ENCODE measurements around the gene CPVL. TPM values are rescaled to one million over a fixed set of nuclear protein-coding genes. Genes with fewer than 3 reads are reported as not detected.
"Not testable (repeated sequence)": the region's sequence is repeated elsewhere in the genome, so short reads cannot be mapped to it uniquely, and the experiment has no call there.

Gene CPVL
- polyA plus RNA-seq, 6 donors from 2014 or later: 0.82 to 5.5 (median 2.0) TPM

DNA sequence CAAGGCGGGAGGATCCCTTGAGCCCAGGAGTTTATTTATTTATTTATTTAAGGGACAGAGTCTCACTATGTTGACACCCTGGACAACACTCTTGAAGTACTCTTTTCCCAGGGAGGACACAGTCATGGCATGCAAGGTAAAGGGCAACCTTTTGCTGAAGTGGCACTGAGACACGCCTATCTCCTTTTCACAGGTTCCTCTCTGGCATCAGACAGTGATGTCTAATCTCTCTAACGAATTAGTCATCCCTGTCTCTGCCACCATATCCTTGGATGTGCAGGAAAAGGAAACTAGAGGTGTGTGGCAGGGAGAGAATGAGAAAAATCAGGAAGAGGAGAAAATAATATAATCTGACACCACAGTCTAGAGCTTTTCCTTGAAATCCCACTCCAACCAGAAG lies 19.5 kb downstream of the CPVL start:
- ATAC-seq (ENCODE audit: low read depth in 2 of 2): no peak
- H3K9me3 Mint-ChIP-seq: peaks cover 0 to 2% (median 0%) of the 10 kb centered on the region in 7 donors
- H3K27me3 Mint-ChIP-seq: peaks cover 4 to 24% (median 7%) of the 10 kb centered on the region in 3 donors
- no peak overlapping the region for H3K27ac Mint-ChIP-seq
- no peak overlapping the region for H3K4me3 Mint-ChIP-seq
- DNase-seq: no peak
- no peaks in the 10 kb centered on the region for H3K4me1 Mint-ChIP-seq
- no peaks in the 10 kb centered on the region for H3K36me3 Mint-ChIP-seq

DNA sequence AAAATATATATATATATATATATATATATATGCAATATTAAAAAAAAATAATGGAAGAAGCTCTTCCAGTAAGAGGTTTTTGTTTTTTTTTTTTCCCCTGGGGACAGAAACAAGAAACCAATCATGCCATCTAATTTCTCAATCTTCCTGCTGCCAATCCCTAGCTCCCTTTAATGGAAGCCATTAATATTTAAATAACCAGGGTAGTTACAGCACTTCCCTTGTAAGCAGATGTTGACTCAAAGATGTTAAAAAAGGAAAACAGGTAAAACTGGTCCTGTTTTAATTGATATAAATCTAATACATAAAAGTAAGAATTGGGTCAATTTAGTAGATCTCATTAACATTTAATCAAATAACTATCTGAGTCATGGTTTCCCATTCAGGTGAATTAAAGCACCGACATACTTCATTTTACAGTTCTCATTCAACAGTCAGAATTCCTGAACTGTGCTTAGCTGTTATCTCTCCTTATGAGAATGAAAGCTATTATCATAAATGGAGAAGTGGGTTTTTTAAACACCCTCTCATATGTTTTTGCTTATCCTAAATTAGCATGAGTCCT lies 22.6 kb downstream of the CPVL start:
- Mint-ChIP-seq H3K4me1 (no peaks in the 10 kb centered on the region), H3K9me3 (peaks cover 0 to 2% (median 0%) of the 10 kb centered on the region in 7 donors), H3K4me3 (no peak overlapping the region), H3K36me3 (peaks cover 0 to 3% of the 10 kb centered on the region in 2 donors), H3K27me3 (peaks cover 4 to 12% (median 7%) of the 10 kb centered on the region in 3 donors), H3K27ac (no peak overlapping the region)
- DNase-seq: no peak
- no peak for ATAC-seq (ENCODE audit: low read depth in 2 of 2)

DNA sequence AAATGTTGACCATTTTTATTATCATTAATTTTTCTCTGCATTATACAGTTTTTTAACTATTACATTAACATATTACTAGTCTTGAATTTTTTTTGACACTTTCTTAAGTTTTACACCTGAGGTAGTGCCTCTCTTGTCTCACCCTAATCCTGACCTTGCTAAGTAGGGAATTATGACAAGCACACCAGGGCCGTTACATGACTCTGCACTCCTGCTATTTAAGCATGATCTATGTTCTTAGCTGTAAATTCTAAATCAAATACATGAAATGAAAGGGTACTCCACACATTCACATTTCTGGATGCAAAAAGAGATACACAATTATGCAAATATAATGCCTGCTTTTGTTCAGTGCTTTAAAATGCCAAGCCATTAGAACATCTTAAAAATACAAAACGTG lies 23.6 kb downstream of the CPVL start:
- no peak for DNase-seq
- Mint-ChIP-seq H3K9me3 (peaks cover 0 to 3% (median 0%) of the 10 kb centered on the region in 7 donors), H3K27ac (no peak overlapping the region), H3K4me3 (no peak overlapping the region), H3K36me3 (peaks cover 0 to 3% of the 10 kb centered on the region in 2 donors), H3K27me3 (peaks cover 4 to 16% (median 10%) of the 10 kb centered on the region in 3 donors), H3K4me1 (no peaks in the 10 kb centered on the region)
- no peak for ATAC-seq (ENCODE audit: low read depth in 2 of 2)

DNA sequence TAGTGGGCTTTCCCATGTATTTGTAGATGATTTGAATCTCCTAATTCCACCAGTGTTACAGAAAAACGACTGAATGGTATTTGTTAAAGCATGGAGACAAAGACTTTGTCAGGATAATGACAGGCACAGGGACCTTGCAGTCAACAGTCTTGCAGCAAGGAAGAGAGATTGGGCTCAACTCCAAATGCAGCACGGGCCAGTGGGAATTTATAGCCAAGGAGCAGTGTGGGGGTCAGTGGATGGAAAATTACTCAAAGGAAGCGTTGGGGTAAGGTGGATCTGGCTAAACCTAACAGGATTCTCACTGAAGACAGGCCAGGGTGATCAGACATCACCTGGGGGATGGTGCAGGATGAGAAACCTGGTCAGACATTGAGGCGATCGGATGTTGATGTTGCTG lies 24.3 kb downstream of the CPVL start:
- Mint-ChIP-seq H3K36me3 (peaks cover 0 to 3% of the 10 kb centered on the region in 2 donors), H3K27me3 (peaks cover 4 to 14% (median 10%) of the 10 kb centered on the region in 3 donors), H3K4me1 (no peaks in the 10 kb centered on the region), H3K9me3 (peaks cover 0 to 3% (median 0%) of the 10 kb centered on the region in 7 donors), H3K27ac (no peak overlapping the region), H3K4me3 (no peak overlapping the region)
- DNase-seq: no peak
- ATAC-seq (ENCODE audit: low read depth in 2 of 2): no peak

DNA sequence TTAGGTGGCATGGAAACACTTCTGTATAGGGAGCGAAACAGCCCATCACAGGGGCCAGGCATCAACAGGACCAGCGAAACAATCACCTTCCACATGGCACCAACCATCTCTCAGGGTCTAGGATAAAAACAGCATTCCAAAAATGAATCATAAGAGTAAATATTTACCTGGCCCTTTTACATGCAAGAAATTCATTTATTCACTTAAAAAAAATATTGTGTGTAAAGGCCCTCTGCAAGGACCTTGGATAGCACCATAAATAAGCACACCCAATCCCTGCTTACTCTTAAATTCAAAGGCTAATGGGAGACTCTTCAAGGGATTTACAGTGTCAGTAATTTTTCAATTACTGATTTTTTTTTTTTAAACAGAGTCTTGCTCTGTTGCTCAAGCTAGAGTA lies 25.4 kb downstream of the CPVL start:
- Mint-ChIP-seq H3K4me1 (no peaks in the 10 kb centered on the region), H3K9me3 (peaks cover 0 to 3% (median 0%) of the 10 kb centered on the region in 7 donors), H3K36me3 (peaks cover 0 to 3% of the 10 kb centered on the region in 2 donors), H3K27ac (no peak overlapping the region), H3K27me3 (peaks cover 4 to 10% (median 8%) of the 10 kb centered on the region in 3 donors), H3K4me3 (no peak overlapping the region)
- no peak for ATAC-seq (ENCODE audit: low read depth in 2 of 2)
- no peak for DNase-seq

DNA sequence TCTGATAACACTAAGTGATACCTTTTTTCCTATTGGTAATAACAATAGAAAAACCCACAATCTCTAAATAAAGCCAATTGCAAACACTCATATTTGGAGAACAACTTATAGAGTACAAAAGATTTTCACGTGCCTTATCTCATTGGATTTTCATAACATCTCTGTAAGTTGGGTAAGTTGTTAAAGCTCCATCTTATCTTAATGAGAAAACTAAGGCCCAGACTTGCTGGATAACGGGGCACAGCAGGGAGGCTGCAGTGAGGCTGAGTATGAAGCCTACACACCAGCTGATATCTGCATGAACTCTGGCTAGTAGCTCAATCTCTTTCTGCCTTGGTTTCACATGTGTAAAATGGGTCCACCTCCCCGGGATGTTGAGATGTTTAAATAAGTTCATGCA lies 26.8 kb downstream of the CPVL start:
- Mint-ChIP-seq H3K9me3 (peaks cover 0 to 3% (median 0%) of the 10 kb centered on the region in 7 donors), H3K27ac (no peak overlapping the region), H3K4me3 (no peak overlapping the region), H3K27me3 (peaks cover 8 to 18% (median 9%) of the 10 kb centered on the region in 3 donors), H3K36me3 (peaks cover 0 to 3% of the 10 kb centered on the region in 2 donors), H3K4me1 (no peaks in the 10 kb centered on the region)
- no peak for ATAC-seq (ENCODE audit: low read depth in 2 of 2)
- no peak for DNase-seq

DNA sequence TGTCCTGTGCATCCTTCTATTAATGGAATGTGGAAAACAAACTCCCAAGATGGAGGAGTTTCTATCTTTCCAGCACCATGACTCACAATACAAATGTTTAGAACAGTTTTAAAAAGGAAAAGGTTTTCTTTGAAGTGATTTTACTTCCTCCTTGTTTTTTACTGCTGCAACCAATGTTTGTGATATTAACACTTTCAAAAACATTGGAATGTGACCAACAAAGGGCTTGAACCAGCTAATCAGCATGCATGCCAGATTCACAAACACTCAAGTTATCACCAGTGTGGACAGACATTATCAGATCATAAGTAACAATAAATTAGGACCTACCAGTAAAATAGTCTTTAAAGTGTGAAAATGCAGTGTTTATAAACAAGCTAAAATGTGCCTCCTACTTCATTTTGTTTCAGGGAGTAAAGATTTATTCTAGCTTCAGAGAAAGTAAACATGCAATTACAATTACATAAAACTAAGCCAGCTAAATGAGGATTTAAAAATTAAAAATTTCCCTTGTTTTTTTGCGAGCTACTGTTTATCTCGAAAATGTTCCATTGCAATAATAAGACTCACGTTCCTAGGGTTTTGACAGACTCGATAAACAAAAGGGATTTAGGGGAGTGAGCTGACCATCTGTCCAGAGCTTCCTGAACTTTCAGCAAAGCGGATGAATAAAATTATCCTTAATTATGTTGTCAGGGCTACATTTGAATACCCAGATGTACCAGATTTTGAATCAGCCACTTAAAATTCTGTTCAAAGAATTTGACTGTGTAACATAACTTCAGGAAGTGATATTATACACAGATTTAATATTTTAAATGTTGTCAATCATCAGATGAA lies 29.8 kb downstream of the CPVL start:
- H3K27ac Mint-ChIP-seq: peak overlapping the region in 1 of 6 donors; percentile 37

DNA sequence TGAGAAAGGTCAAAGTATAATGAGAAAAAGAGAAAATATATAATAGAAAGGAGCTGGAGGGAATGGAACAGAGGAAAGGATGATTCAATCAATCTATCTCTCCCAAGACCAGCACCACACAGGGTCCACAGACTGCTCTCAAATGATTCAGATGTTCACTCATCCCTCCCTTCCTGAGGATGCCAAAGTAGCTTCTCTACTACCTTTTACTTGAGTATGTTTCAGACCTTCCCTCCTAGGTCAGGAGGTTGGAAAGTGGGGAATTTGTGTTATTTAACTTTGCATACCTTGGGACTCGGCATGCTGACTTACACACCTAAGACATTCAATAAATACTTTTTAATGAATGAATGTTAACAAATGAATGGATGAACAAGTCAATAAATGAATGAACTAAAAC lies 30.6 kb downstream of the CPVL start:
- DNase-seq: no peak
- peaks cover 0 to 3% (median under 1%) of the 10 kb centered on the region in 7 donors for H3K9me3 Mint-ChIP-seq
- H3K36me3 Mint-ChIP-seq: peaks cover 0 to under 1% of the 10 kb centered on the region in 2 donors
- ATAC-seq (ENCODE audit: low read depth in 2 of 2): no peak
- H3K27ac Mint-ChIP-seq: no peak overlapping the region
- H3K27me3 Mint-ChIP-seq: peaks cover 6 to 19% (median 15%) of the 10 kb centered on the region in 3 donors
- H3K4me1 Mint-ChIP-seq: peaks cover 0 to 10% (median 4%) of the 10 kb centered on the region in 3 donors
- H3K4me3 Mint-ChIP-seq: no peak overlapping the region

More for the DNA sequence above, 29.8 kb downstream of the CPVL start:
- Mint-ChIP-seq H3K27me3 (peaks cover 6 to 19% (median 15%) of the 10 kb centered on the region in 3 donors), H3K4me1 (peaks cover 0 to 10% (median 4%) of the 10 kb centered on the region in 3 donors), H3K4me3 (no peak overlapping the region), H3K9me3 (peaks cover 0 to 3% (median 0%) of the 10 kb centered on the region in 7 donors), H3K36me3 (peaks cover 0 to 3% of the 10 kb centered on the region in 2 donors)
- no peak for DNase-seq
- no peak for ATAC-seq (ENCODE audit: low read depth in 2 of 2)

DNA sequence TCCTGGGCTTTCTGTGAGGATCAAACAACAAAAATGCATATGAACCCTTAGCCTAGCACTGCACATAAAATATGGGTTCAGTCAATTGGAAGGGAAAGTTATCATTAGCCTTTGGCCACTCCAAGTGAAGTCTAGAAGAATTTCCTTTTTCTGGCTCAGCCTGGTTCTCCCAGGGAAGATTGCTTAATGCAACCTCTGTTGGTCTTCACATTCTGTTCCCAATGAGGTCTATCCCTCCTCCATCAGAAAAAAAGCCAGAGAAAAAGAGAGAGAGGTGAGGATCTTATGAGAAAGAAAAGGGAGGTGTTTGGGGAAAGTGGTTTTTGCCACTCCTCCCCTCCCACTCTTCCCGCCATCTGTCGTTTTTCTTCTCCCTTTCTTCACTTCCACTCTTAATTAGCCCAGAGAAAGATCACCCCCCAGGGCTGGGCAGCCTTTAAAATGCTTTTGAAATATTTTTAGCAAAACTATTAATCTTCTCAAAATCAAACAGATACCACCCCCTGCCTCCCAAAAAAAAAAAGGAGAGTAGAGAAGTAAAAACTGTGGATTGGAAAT lies 31.1 kb downstream of the CPVL start:
- H3K27ac Mint-ChIP-seq: peak overlapping the region in 1 of 6 donors; percentile 16
- no peak overlapping the region for H3K4me3 Mint-ChIP-seq
- H3K27me3 Mint-ChIP-seq: peaks cover 6 to 19% (median 16%) of the 10 kb centered on the region in 3 donors
- H3K36me3 Mint-ChIP-seq: no peaks in the 10 kb centered on the region
- ATAC-seq (ENCODE audit: low read depth in 2 of 2) (no peak), DNase-seq (no peak)
- H3K4me1 Mint-ChIP-seq: peaks cover 0 to 10% (median 4%) of the 10 kb centered on the region in 3 donors
- H3K9me3 Mint-ChIP-seq: peaks cover 0 to 6% (median 2%) of the 10 kb centered on the region in 7 donors

DNA sequence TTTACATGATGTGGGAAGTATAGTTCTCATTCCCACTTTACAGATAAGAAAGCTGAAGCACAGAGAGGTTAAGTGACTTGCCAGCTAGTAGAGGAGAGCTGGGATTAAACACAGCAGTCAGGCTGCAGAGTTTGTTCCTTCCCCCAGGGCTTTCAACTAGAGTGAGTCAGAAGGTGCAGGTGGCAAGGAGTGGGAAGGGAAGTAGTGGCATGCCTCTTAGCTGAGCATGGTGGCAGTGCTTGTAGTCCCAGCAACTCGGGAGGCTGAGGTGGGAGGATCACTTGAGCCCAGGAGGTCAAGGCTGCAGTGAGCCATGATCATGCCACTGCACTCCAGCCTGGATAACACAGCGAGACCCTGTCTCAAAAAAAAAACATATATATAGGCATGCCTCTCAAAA lies 32.1 kb downstream of the CPVL start:
- not testable (repeated sequence) for H3K9me3 Mint-ChIP-seq; H3K4me1 Mint-ChIP-seq; DNase-seq; H3K27ac Mint-ChIP-seq; H3K4me3 Mint-ChIP-seq; ATAC-seq (ENCODE audit: low read depth in 2 of 2); H3K36me3 Mint-ChIP-seq
- H3K27me3 Mint-ChIP-seq: peaks cover 11 to 26% (median 16%) of the 10 kb centered on the region in 3 donors

DNA sequence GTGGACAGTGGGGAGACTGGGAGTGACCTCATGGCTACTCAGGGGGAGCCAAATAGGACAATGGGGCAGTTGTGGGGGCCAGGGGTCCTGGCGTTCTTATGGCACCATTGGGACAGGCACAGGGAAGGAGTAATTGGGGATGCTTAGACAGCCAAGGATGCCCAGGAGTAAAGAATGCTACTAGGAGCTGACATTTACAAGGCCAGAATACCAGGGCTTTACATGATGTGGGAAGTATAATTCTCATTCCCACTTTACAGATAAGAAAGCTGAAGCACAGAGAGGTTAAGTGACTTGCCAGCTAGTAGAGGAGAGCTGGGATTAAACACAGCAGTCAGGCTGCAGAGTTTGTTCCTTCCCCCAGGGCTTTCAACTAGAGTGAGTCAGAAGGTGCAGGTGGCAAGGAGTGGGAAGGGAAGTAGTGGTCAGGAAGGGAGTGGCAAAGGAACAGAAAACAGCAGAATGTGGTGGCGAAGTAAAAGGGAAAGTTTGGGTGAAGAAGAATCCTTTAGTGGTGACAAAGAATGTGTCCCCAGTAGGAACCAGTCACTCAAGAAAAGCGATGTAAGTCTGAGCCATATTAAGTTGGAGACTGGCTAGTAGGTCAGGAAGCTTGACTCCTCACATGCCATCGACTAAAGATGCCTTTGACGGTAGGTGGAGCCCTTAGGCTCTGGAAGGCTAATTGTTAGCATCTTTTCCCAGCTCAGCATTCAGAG lies 32.8 kb downstream of the CPVL start:
- H3K4me1 Mint-ChIP-seq: peaks cover 0 to 10% (median 4%) of the 10 kb centered on the region in 3 donors
- H3K27me3 Mint-ChIP-seq: peaks cover 10 to 24% (median 12%) of the 10 kb centered on the region in 3 donors
- H3K36me3 Mint-ChIP-seq: no peaks in the 10 kb centered on the region
- no peak for DNase-seq
- H3K27ac Mint-ChIP-seq: peak overlapping the region in 3 of 6 donors; percentile 3 to 84 (median 9)
- no peak overlapping the region for H3K4me3 Mint-ChIP-seq
- ATAC-seq (ENCODE audit: low read depth in 2 of 2): no peak
- H3K9me3 Mint-ChIP-seq: peaks cover 0 to 6% (median 0%) of the 10 kb centered on the region in 7 donors

DNA sequence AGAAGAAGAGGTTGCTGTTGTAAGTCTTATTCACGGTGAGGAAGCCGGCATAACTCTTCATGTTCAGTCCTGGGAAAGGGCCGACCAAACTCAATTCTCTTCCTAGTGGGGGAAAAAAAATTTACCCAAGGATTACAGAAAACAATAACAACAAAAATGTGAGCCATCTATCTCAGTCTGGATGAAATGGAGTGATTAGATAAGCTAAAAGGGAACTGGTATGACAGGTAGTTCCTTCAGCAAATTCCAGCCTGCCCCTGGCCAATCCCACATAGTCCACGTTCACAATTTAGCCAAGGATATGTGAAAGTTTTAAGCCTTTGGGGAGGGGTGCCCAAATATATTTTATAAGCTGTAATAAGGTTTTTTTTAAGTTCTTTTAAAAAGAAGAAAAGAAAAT lies 33.6 kb downstream of the CPVL start:
- peaks cover 0 to 6% (median 0%) of the 10 kb centered on the region in 7 donors for H3K9me3 Mint-ChIP-seq
- peaks cover 0 to 10% (median 4%) of the 10 kb centered on the region in 3 donors for H3K4me1 Mint-ChIP-seq
- ATAC-seq (ENCODE audit: low read depth in 2 of 2) (no peak), DNase-seq (no peak)
- H3K4me3 Mint-ChIP-seq: no peak overlapping the region
- no peaks in the 10 kb centered on the region for H3K36me3 Mint-ChIP-seq
- H3K27ac Mint-ChIP-seq: no peak overlapping the region
- peaks cover 9 to 22% (median 12%) of the 10 kb centered on the region in 3 donors for H3K27me3 Mint-ChIP-seq

DNA sequence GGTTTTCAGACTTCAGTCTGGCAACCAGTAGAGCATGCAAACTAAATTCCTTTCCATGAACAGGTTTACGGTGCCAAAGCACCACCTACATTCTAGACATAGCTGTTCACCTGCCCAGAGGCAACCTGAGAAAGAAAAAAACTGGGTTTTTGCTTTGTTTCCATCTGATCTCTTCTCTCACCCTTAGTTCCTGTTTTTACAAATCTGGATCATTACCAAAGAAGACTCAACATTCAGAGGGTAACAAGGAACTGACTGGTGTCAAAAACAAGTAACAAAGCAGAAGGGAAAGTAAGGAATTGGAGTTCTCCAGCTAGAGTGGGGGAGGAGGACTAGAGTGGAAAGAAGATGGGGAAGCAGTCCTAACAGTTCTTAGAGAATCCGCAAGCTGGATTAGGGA lies 36.4 kb downstream of the CPVL start:
- no peak overlapping the region for H3K4me3 Mint-ChIP-seq
- ATAC-seq (ENCODE audit: low read depth in 2 of 2) (no peak), DNase-seq (no peak)
- peaks cover 0 to 6% (median 0%) of the 10 kb centered on the region in 7 donors for H3K9me3 Mint-ChIP-seq
- peaks cover 0 to 10% (median 4%) of the 10 kb centered on the region in 3 donors for H3K4me1 Mint-ChIP-seq
- H3K27me3 Mint-ChIP-seq: peaks cover 4 to 22% (median 9%) of the 10 kb centered on the region in 3 donors
- H3K36me3 Mint-ChIP-seq: no peaks in the 10 kb centered on the region
- no peak overlapping the region for H3K27ac Mint-ChIP-seq

Data from naive B cell (primary cell).